ENCODE measurements around the gene PIGB.
"Not testable (repeated sequence)": the region's sequence is repeated elsewhere in the genome, so short reads cannot be mapped to it uniquely, and the experiment has no call there.

The PIGB gene

GRCh38 chr15:55387027-55387426, 68.0 kb downstream of the PIGB start:
- no peak for DNase-seq

GRCh38 chr15:55389264-55389607, 70.2 kb downstream of the PIGB start:
- no peak for DNase-seq

GRCh38 chr15:55394694-55395093, 75.7 kb downstream of the PIGB start:
- DNase-seq, result no peak

- no peak for DNase-seq
Measured at GRCh38 chr15:55398243-55398642, 79.2 kb downstream of the PIGB start.

GRCh38 chr15:55400050-55400449, 81.0 kb downstream of the PIGB start:
- DNase-seq, result not testable (repeated sequence)

GRCh38 chr15:55401786-55402246, 82.8 kb downstream of the PIGB start:
- no peak for DNase-seq

- no peak for DNase-seq
Measured at GRCh38 chr15:55402707-55403106, 83.7 kb downstream of the PIGB start.

GRCh38 chr15:55403531-55403930, 84.5 kb downstream of the PIGB start:
- DNase-seq, result no peak
